HEK293 (cell line): ENCODE data around the gene TAS1R2.

Experiments
- CTCF ChIA-PET: fragments of 350-600 bp; formaldehyde crosslinking; extraction: SDS; loops from one replicate; lab custom pipeline; 2021; ENCODE audit warnings: antibody characterized with exemption; lab: Yijun Ruan, JAX
- POLR2A ChIA-PET: fragments of 300-600 bp; formaldehyde crosslinking; extraction: SDS; loops from one replicate; lab custom pipeline; 2020; ENCODE audit warnings: antibody characterized with exemption, inconsistent platforms; lab: Yijun Ruan, JAX
- H3K27ac ChIP-seq: fragments of 200-500 bp; sonication (Bioruptor generic); 2 replicates; pipeline ENCODE4 v1.5.1; 2014; ENCODE audit warnings: low read depth, low read length, control low read depth, inconsistent platforms; ENCODE audit errors: extremely low read depth
- H3K36me3 ChIP-seq, 2 experiments: fragments of 200-500 bp in 1 of 2; sonication (Bioruptor generic) in 1 of 2; 1 replicate in 1 of 2; 2 replicates in 1 of 2; pipeline ENCODE4 v1.5.1; 2014 to 2017; ENCODE audit warnings: inconsistent platforms in 2 of 2, low read length in 2 of 2; ENCODE audit not compliant: control insufficient read depth in 2 of 2, insufficient read depth in 1 of 2
- H3K4me1 ChIP-seq: fragments of 200-500 bp; sonication (Bioruptor generic); 2 replicates; pipeline ENCODE4 v1.5.1; 2014; ENCODE audit warnings: mild to moderate bottlenecking, low read length, inconsistent platforms; ENCODE audit not compliant: control insufficient read depth, insufficient read depth
- H3K4me3 ChIP-seq: 2 replicates; pipeline ENCODE4 v1.5.1; 2011; ENCODE audit warnings: low read depth, mild to moderate bottlenecking, control low read depth, low read length, moderate library complexity
- H3K9me3 ChIP-seq: fragments of 200-500 bp; sonication (Bioruptor generic); 2 replicates; pipeline ENCODE4 v1.5.1; 2014; ENCODE audit warnings: low read depth, low read length, inconsistent platforms; ENCODE audit not compliant: control insufficient read depth, insufficient read depth
- AEBP2 ChIP-seq: fragments of 450-650 bp; formaldehyde crosslinking; IDR thresholded peaks from 2 replicates; pipeline ENCODE4 v1.5.1; 2016; ENCODE audit warnings: missing biosample characterization, missing genetic modification characterization, borderline replicate concordance
- GLI4 ChIP-seq: fragments of 450-650 bp; formaldehyde crosslinking; IDR thresholded peaks from 2 replicates; pipeline ENCODE4 v1.5.1; 2016; ENCODE audit warnings: missing biosample characterization, missing genetic modification characterization
- KLF1 ChIP-seq: fragments of 450-650 bp; formaldehyde crosslinking; IDR thresholded peaks from 2 replicates; pipeline ENCODE4 v1.5.1; 2016; ENCODE audit warnings: missing biosample characterization, missing genetic modification characterization
- KLF10 ChIP-seq: fragments of 450-650 bp; IDR thresholded peaks from 2 replicates; pipeline ENCODE4 v1.5.1; 2018; ENCODE audit warnings: missing biosample characterization, mild to moderate bottlenecking, missing genetic modification characterization
- KLF7 ChIP-seq: fragments of 450-650 bp; formaldehyde crosslinking; IDR thresholded peaks from 2 replicates; pipeline ENCODE4 v1.5.1; 2016; ENCODE audit warnings: missing biosample characterization, missing genetic modification characterization, borderline replicate concordance
- PRDM1 ChIP-seq: fragments of 450-650 bp; formaldehyde crosslinking; IDR thresholded peaks from 2 replicates; pipeline ENCODE4; 2016; ENCODE audit warnings: missing biosample characterization, missing genetic modification characterization
- REPIN1 ChIP-seq: fragments of 450-650 bp; formaldehyde crosslinking; IDR thresholded peaks from 2 replicates; pipeline ENCODE4 v1.5.1; 2017; ENCODE audit warnings: missing biosample characterization, missing genetic modification characterization, low read depth
- SETDB1 ChIP-seq: IDR thresholded peaks from one replicate; pipeline ENCODE4 v1.6.1; 2017; ENCODE audit warnings: mild to moderate bottlenecking, low read length, moderate library complexity, mixed read lengths; ENCODE audit not compliant: insufficient read length
- SP2 ChIP-seq: fragments of 450-650 bp; formaldehyde crosslinking; IDR thresholded peaks from 2 replicates; pipeline ENCODE4 v1.5.1; 2016; ENCODE audit warnings: missing biosample characterization, missing genetic modification characterization
- SP7 ChIP-seq: fragments of 450-650 bp; formaldehyde crosslinking; IDR thresholded peaks from 2 replicates; pipeline ENCODE4 v1.5.1; 2016; ENCODE audit warnings: missing biosample characterization, missing genetic modification characterization
- TSHZ1 ChIP-seq: fragments of 450-650 bp; formaldehyde crosslinking; IDR thresholded peaks from 2 replicates; pipeline ENCODE4 v1.5.1; 2016; ENCODE audit warnings: missing biosample characterization, missing genetic modification characterization, borderline replicate concordance
- ZBTB49 ChIP-seq: fragments of 450-650 bp; formaldehyde crosslinking; IDR thresholded peaks from 2 replicates; pipeline ENCODE4 v1.5.1; 2016; ENCODE audit warnings: missing biosample characterization, missing genetic modification characterization, low read depth
- ZEB2 ChIP-seq: fragments of 450-650 bp; formaldehyde crosslinking; IDR thresholded peaks from 2 replicates; pipeline ENCODE4 v1.5.1; 2016; ENCODE audit warnings: missing biosample characterization, missing genetic modification characterization
- ZFP69B ChIP-seq: fragments of 450-650 bp; formaldehyde crosslinking; IDR thresholded peaks from 2 replicates; pipeline ENCODE4 v1.5.1; 2016; ENCODE audit warnings: missing biosample characterization, missing genetic modification characterization
- ZIC2 ChIP-seq: fragments of 450-650 bp; formaldehyde crosslinking; IDR thresholded peaks from 2 replicates; pipeline ENCODE4 v1.5.1; 2016; ENCODE audit warnings: missing biosample characterization, missing genetic modification characterization
- ZNF221 ChIP-seq: fragments of 450-650 bp; formaldehyde crosslinking; IDR thresholded peaks from 2 replicates; pipeline ENCODE4 v1.5.1; 2017; ENCODE audit warnings: missing biosample characterization, missing genetic modification characterization, borderline replicate concordance
- ZNF24 ChIP-seq: fragments of 450-650 bp; formaldehyde crosslinking; IDR thresholded peaks from 2 replicates; pipeline ENCODE4 v1.5.1; 2016; ENCODE audit warnings: missing biosample characterization, missing genetic modification characterization
- ZNF266 ChIP-seq: fragments of 450-650 bp; formaldehyde crosslinking; IDR thresholded peaks from 2 replicates; pipeline ENCODE4 v1.5.1; 2016; ENCODE audit warnings: missing biosample characterization, missing genetic modification characterization, low read depth
- ZNF350 ChIP-seq: fragments of 450-650 bp; formaldehyde crosslinking; IDR thresholded peaks from 2 replicates; pipeline ENCODE4 v1.5.0; 2017; ENCODE audit warnings: missing biosample characterization, mild to moderate bottlenecking, missing genetic modification characterization
- ZNF366 ChIP-seq: fragments of 450-650 bp; formaldehyde crosslinking; conservative IDR thresholded peaks from 2 replicates; pipeline ENCODE4 v1.5.1; 2016; ENCODE audit warnings: missing biosample characterization, missing genetic modification characterization
- ZNF394 ChIP-seq: fragments of 450-650 bp; formaldehyde crosslinking; IDR thresholded peaks from 2 replicates; pipeline ENCODE4 v1.5.1; 2016; ENCODE audit warnings: missing biosample characterization, missing genetic modification characterization, mild to moderate bottlenecking, moderate library complexity, borderline replicate concordance
- ZNF513 ChIP-seq: fragments of 450-650 bp; IDR thresholded peaks from 2 replicates; pipeline ENCODE4 v1.5.1; 2018; ENCODE audit warnings: missing biosample characterization, missing genetic modification characterization
- ZNF548 ChIP-seq: fragments of 450-650 bp; formaldehyde crosslinking; IDR thresholded peaks from 2 replicates; pipeline ENCODE4 v1.5.1; 2016; ENCODE audit warnings: missing biosample characterization, missing genetic modification characterization
- ZNF768 ChIP-seq: fragments of 450-650 bp; formaldehyde crosslinking; IDR thresholded peaks from 2 replicates; pipeline ENCODE4 v1.5.1; 2018; ENCODE audit warnings: missing biosample characterization, mild to moderate bottlenecking, missing genetic modification characterization
- ZNF776 ChIP-seq: fragments of 450-650 bp; formaldehyde crosslinking; IDR thresholded peaks from 2 replicates; pipeline ENCODE4 v1.5.0; 2017; ENCODE audit warnings: missing biosample characterization, missing genetic modification characterization, borderline replicate concordance
- ZNF785 ChIP-seq: fragments of 450-650 bp; formaldehyde crosslinking; IDR thresholded peaks from 2 replicates; pipeline ENCODE4 v1.5.1; 2016; ENCODE audit warnings: missing biosample characterization, missing genetic modification characterization
- ZSCAN30 ChIP-seq: fragments of 450-650 bp; IDR thresholded peaks from 2 replicates; pipeline ENCODE4 v1.5.1; 2018; ENCODE audit warnings: missing biosample characterization, mild to moderate bottlenecking, missing genetic modification characterization, moderate library complexity

Gene TAS1R2

GRCh38 chr1:18890706-18891425 is 31.4 kb upstream of the TAS1R2 start:
- no peak overlapping the region for H3K4me3 ChIP-seq
- no peaks in the 10 kb centered on the region for H3K4me1 ChIP-seq
- CTCF ChIA-PET, result interaction anchor here (1.7 kb wide), 1 partner anchor 16 kb away, joined by 8 read pairs; no protein-coding TSS in a partner anchor
- POLR2A ChIA-PET, result interaction anchor here (1.2 kb wide), 1 partner anchor 12 kb away, joined by 3 read pairs; the partner anchor contains the start of gene ALDH4A1
- no peak overlapping the region for H3K27ac ChIP-seq
- H3K9me3 ChIP-seq, result no peaks in the 10 kb centered on the region
- no peaks in the 10 kb centered on the region for H3K36me3 ChIP-seq
- TF ChIP-seq ZNF548, result no peak
- TF ChIP-seq ZSCAN30, result no peak
- no peak for TF ChIP-seq ZNF776 (tag by site-specific recombination)
- no peak for TF ChIP-seq ZEB2 (tag by site-specific recombination)
- TF ChIP-seq ZNF221 (tag by site-specific recombination), result no peak
- TF ChIP-seq ZBTB49 (tag by site-specific recombination), result no peak
- TF ChIP-seq ZIC2 (tag by site-specific recombination), result no peak
- no peak for TF ChIP-seq ZNF785 (tag by site-specific recombination)

GRCh38 chr1:18886003-18886335 is 26.5 kb upstream of the TAS1R2 start:
- H3K27ac ChIP-seq, result no peak overlapping the region

More at GRCh38 chr1:18886003-18886335, 26.5 kb upstream of the TAS1R2 start:
- H3K4me3 ChIP-seq, result no peak overlapping the region
- ChIA-PET CTCF (interaction anchor here (1.2 to 2.7 kb wide), 5 partner anchors 13 to 204 kb away, joined by 3 to 29 read pairs (median 4); partner anchors contain the start of gene ALDH4A1), POLR2A (no interaction called here)
- TF ChIP-seq TSHZ1 (no peak), KLF1 (tag by site-specific recombination) (no peak), GLI4 (tag by site-specific recombination) (no peak), ZNF24 (tag by site-specific recombination) (no peak), ZSCAN30 (no peak), ZFP69B (tag by site-specific recombination) (no peak), ZNF266 (tag by site-specific recombination) (no peak), SETDB1 (no peak), REPIN1 (no peak), PRDM1 (tag by site-specific recombination) (no peak), ZNF350 (no peak), KLF10 (tag by site-specific recombination) (no peak), ZNF513 (tag by site-specific recombination) (no peak), KLF7 (tag by site-specific recombination) (no peak), SP2 (tag by site-specific recombination) (no peak), ZNF366 (tag by site-specific recombination) (no peak), ZNF768 (tag by site-specific recombination) (no peak), ZNF394 (tag by site-specific recombination) (no peak), SP7 (tag by site-specific recombination) (no peak), AEBP2 (tag by site-specific recombination) (no peak)
- H3K36me3 ChIP-seq, result peaks cover 0 to 7% of the 10 kb centered on the region in 2 experiments; a peak in 1 of 3 replicates
- H3K4me1 ChIP-seq, result no peaks in the 10 kb centered on the region
- no peaks in the 10 kb centered on the region for H3K9me3 ChIP-seq
